Measurements from ENCODE around the gene HSPA4.
"Not testable (repeated sequence)": the region's sequence is repeated elsewhere in the genome, so short reads cannot be mapped to it uniquely, and the experiment has no call there.

Gene HSPA4

DNA sequence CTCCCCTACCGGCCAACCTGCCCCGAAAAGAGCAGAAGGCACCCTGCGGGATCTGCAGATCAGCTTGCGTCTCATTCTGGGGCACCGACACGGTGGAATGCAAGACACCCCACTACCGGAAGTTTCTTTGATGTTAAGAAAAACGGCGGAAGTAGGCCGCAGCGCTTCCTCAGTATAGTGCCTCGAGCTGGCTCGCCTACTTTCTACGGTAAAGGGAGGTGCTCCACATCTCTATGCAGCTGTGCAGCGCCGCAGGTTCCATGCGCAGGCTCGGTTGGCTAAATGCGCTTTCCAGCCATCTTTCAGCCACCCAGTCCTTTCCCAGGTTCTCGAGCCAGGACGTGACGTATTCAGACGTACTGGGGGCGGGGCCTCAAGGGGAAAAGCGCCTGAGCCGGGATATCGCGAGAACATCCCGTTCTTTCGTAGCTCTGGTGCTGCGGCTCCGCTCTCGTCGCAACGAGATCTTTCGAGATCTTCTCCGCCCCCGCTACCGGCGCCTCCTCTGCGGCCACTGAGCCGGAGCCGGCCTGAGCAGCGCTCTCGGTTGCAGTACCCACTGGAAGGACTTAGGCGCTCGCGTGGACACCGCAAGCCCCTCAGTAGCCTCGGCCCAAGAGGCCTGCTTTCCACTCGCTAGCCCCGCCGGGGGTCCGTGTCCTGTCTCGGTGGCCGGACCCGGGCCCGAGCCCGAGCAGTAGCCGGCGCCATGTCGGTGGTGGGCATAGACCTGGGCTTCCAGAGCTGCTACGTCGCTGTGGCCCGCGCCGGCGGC lies at the start of gene HSPA4:
TSS of gene HSPA4 (plus strand) at position 472 of the 775 bp plus-strand sequence. CDS start at position 710, 238 bp downstream.
- peak; percentile 99 for DNase-seq

DNA sequence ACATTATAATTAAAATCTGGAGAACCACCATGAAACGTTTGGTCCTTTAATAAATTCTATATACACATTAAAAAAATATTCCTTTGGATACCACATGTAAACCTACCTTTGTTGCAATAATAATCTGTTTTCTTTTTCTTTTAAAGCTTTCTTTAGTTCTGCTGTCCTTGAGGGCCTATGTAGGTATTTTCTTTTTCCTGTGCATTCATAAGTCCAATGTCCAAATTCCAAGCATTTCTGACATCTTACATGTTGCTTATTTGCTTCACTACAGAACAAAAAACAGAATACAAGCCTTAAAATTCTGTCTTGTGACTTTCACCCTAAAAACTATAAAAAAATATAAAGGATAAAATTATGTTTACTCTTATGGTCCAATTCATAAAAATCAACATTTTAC lies 45.2 kb upstream of the HSPA4 start:
- no peak for DNase-seq

DNA sequence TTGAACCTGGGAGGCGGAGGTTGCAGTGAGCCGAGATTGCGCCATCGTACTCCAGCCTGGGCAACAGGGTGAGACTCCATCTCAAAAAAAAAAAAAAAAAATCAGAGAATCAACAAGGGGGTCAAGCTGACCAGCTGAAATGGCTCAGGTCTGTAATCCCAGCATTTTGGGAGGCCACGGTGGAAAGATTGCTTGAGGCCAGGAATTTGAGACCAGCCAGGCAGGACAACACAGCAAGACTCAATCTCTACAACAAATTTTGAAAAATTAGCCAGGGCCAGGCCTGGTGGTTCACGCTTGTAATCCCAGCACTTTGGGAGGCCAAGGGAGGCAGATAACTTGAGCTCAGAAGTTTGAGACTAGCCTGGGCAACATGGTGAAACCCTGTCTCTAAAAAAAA lies 43.4 kb upstream of the HSPA4 start:
- not testable (repeated sequence) for DNase-seq

GRCh38 chr5:133015466-133015865 lies 36.3 kb upstream of the HSPA4 start:
- no peak for DNase-seq

DNA sequence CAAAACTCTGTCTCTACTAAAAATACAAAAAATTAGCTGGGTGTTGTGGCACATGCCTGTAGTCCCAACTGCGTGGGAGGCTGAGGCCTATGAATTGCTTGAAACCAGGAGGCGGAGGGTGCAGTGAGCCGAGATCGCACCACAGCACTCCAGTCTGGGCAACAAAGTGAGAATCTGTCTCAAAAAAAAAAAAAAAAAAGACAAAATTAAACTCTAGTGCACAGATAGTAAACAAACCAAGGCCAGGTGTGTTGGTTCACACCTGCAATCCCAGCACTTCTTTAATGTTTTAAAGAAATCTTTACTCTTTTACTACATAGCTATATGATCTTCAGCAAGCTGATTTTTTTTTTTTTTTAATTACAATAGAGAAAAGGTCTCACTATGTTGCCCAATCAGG lies 33.8 kb upstream of the HSPA4 start:
- DNase-seq: no peak

DNA sequence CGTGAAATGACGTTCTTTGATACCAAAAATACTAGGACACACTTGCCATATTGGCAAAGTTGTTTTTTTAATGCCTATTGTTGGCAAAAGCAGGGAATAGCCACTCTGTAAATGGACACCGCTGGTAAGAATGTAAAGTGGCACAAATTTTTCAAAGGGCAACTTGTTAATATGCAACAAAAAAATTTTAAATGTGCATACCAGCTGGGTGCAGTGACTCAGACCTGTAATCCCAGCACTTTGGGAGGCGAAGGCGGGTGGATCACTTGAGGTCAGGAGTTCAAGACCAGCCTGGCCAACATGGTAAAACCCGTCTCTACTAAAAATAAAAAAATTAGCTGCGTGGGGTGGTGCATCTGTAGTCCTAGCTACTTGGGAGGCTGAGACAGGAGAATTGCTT lies 32.3 kb upstream of the HSPA4 start:
- not testable (repeated sequence) for DNase-seq

DNA sequence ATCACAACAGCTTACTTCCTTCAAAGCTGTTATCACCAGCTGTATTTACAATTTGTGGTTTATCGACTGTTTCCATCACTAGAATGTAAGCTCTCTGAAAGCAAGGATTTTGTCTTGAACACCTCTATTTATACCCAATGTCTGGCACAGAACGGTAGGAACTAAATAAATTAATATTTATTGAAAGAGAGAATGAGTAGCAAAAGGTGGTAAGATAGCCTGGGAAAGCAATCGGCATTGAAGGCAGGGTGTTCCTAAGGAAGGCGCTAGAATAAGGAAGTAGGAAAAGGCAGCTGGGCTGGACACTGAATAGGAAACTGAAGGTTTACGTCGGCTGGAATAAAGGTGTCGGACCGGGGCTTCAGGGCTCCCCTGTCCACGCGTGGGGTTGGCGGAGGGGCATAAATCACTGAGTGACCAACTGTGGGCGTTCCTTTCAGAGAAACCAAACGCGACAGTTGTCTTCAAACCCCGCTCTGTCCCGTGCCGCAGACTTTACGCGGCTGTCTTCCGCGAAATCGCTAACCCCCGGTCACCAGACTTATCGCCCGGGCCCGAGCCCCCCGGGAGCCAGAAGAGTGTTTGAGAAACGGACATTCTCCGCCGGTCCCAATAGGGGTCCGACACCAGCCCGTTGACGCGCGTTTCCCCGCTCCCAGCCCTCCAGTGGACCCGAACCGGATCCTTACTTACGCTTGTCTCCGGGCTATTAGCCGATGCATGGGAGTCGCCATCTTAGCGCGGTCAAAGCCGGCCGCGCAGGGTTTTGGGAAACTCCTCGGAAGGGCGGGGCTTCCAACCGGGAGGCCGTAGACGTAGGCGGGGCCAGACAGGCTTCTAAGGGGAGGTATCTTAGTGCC lies 25.8 kb upstream of the HSPA4 start, which contains the start of gene ZCCHC10:
TSS of gene ZCCHC10 (minus strand) at position 746 of the 860 bp plus-strand sequence. CDS start at position 734, 12 bp downstream.
- peak; percentile 98 for DNase-seq

DNA sequence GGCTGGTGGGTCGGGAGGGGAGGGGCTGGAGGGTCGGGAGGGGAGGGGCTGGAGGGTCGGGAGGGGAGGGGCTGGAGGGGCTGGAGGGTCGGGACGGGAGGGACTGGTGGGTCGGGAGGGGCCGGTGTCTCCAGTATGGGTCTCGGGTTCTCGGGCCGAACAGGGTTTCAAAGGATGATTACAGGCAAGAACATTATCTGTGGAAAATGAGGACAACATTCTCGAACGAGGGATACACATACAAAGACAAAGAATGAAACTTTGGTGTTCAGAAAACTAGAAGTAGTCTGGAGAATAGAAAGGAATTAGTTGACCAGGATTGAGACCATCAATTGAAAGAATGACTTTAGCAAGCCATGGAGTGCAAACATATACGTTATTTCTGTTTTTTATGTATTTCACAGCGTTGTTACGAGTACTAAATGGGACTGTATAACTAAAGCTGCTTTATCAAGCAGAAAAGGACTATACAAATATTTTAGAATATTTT lies 25.1 kb upstream of the HSPA4 start:
- DNase-seq: no peak

- DNase-seq: no peak
Measured at GRCh38 chr5:133029416-133029815, 22.4 kb upstream of the HSPA4 start.

DNA sequence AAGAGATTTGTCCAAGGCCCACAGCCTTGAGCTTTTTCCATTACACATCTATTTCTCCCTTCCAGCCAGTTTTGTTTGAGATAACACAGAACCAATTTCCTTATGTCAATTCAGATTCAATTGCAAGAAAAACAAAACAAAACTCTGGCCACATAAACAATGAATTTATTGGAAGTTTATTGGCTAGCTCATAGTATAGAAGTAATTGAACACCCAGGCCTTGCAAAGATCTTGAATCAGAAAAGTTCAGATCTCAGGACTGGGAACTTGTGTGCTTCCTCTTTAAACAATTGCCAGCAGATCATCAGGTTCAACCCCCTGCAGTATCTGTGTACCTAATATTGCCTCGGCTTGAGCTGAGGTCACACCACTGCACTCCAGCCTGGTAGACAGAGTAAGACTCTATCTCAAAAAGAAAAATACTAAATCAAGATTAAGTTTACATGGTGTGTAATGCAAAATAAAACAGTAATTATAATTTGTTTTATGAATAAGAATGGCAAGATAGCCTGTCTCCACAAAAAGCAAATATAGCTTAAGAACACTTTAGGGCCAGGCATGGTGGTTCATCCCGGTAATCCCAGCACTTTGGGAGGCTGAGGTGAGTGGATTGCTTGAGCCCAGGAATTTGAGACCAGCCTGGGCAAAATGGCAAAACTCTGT lies 21.3 kb upstream of the HSPA4 start:
- no peak for DNase-seq

DNA sequence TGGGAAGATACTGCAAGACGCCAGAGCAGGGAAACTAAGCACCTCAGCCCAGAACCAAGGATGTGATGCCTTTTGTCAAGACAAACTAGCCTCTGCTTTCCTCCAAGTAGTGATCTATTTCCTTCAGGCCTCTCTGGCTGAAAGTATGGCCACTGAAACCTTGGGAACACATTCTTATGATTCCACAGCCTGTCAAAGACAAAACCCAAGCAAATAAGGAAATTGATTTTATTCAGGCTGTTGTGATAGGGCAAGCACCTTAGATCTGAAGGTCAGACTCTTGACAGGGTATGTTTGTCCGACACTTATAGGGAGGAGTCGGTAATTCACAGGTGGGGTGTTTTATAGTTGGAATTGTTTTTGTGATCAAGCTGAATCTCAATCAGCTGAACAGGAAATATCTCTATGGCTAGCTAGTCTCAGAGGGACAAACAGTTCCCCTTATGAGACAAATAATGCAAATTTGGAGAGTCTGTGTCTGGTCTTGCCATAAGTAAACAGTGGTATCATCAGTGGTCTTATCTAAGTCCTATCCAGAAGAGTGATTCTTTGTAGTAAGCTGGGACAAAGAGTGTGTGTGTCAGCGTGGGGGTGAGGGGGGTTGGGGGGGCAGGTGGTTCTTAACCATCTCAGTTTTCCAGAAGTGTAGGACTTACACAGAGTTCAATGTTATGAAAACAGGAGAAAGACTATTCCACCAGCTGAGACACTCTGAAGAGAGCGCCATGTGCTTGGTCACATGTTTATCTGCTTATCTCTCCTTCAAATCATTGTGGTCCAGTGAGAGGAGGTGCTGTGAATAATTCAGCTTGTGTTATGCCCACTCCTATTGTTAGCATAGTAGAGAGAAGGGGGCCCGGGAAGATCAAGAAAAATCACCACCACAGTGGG lies 18.7 kb upstream of the HSPA4 start:
- no peak for DNase-seq

GRCh38 chr5:133034064-133034463 lies 17.7 kb upstream of the HSPA4 start:
- no peak for DNase-seq

DNA sequence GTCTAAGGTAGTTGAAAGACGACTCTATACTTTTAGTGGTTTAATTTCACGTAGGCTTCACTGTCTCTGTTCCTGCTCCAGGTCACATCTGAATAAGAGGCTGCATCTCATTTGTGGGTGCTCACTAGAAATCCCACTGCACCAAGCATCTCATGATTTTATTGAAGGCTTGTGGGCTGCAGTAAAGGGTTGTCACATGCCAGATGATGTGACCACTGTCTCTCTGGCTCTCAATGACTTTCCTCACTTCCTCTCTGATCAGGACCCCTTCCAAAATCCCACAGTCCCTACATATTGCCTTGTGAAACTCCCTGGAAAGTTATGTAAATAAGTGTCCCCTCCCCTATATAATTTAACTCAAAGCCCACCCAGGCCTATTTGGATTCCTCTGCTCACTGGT lies 16.6 kb upstream of the HSPA4 start:
- DNase-seq: no peak

GRCh38 chr5:133036677-133037076 lies 15.1 kb upstream of the HSPA4 start:
- DNase-seq: not testable (repeated sequence)

DNA sequence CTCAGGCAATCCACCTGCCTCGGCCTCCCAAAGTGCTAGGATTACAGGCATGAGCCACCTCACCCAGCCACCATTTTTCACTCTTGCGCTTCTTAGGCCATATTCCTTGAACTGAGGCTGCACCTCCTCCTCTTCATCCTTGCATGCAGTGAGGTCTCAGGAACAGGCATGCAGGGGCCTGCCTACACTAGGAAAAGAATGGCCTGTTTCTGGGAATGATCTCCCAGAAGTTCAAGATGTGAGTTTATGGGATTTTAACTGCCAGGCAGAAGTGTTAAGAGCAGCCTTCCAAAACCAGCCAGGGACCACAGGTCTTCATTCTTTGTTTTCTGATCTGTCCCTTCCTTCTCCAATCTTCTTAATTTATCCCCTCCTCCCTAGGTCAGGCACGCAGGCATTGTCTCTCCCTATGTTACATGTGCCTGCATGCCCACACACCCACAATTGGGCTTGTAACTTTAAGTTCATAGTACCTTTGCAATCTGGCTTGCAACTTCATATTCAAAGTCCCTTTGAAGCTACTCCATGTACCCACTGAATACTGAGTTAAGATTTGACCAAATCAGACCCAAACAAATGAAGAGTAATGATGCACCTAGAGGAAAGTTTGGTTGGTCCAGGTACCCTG lies 10.5 kb upstream of the HSPA4 start:
- DNase-seq: no peak

- no peak for DNase-seq
Measured at GRCh38 chr5:133041910-133042309, 9.9 kb upstream of the HSPA4 start.

DNA sequence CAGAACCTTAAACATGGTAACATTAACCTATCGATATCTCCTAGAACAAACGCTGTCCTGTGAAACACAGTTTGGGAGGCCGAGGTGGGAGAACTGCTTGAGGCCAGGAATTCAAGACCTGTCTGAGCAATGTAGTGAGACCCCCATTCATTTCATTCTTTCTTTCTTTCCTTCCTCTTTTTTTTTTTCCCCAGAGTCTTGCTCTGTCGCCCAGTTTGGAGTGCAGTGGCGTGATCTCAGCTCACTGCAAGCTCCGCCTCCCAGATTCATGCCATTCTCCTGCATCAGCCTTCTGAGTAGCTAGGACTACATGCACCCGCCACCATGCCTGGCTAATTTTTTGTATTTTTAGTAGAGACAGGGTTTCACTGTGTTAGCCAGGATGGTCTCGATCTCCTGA lies 5.3 kb upstream of the HSPA4 start:
- not testable (repeated sequence) for DNase-seq

DNA sequence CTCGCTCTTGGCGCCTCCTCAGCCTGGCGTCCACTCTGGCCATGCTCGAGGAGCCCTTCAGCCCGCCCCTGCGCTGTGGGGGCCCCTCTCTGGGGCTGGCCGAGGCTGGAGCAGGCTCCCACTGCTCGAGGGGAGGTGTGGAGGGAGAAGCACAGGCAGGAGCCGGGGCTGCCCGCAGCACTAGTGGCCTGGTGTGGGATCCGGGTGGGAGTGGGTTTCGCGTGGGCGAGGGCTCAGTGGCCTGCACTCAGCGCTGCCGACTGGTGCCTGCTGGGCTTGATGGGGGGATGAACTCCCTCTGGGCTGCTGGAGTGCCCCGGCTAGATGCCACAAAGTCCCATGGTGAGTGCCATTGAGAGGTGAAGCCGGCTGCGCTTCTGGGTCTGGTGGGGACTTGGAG lies 4.4 kb upstream of the HSPA4 start:
- DNase-seq: no peak

DNA sequence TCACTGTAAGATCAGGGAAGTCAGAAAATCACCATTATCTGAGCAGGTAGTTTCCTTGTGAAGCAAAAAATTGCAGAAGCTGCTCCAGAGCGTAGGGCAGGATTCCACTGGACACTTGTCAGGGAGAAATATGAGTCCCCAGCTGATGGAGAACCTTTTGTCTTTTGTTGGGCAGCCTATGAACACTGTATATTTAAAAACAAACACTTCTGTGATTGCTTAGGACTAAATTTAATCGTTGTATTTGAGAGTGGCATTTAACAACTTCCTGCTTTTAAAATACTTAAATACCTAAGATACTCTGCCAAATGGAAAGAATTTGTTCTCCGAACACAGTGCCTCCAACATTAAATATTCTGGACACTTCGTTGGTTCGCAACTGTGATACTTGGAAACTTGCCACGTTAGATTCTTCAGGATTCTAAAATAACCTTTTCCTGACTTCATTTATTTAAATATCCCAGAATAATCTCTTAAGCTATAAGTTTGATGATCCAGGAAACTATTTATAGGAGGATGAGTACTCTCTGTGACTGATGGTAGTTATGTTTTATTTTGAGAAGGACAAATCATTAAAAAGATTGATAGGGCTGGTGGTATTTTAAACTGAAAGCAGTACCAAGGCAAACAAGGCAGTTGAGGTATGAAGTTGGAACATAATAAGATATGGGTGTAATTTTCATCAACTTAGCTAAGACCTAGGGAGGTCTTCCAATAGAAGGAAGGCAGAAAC lies 2.7 kb upstream of the HSPA4 start:
- DNase-seq: no peak

DNA sequence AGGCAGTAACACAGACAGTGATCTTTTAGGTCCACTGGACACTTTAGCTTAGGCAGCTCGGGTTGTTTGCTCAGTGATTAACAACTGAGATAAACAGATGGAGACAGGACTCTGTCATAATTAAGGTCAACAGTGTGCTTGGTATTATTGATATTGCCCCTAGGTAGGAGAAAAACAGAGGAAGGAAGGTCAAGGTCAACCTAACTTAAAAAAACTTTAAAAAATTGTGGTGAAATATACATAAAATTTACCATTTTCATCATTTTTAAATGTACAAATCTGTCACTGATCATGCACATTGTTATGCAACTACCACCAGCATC lies 2.1 kb upstream of the HSPA4 start:
- DNase-seq: no peak

DNA sequence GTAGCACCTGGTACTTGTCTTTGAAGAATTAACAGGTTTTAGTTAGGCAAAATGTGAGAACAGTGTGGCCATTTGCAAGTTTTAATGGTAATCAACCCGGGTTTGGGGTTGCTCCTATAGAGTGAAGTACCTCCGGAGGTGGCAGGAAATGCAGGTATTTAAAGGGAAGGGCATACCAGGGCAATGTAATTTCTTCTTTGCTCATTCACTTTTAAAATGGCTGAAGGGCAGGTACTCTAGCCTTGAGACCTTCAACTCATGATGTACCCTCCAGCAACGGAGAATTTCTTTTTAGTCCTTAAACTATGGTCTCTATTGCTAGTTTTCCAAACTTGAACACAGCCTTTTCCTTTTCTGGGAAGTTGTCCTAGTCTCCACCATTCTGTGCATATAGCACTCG lies 1.3 kb upstream of the HSPA4 start:
- DNase-seq: no peak
